Osteoblast (primary cell): ENCODE results near the gene OGDH. TPM values are rescaled to one million over a fixed set of nuclear protein-coding genes. Genes with fewer than 3 reads are reported as not detected.
"Not testable (repeated sequence)": the region's sequence is repeated elsewhere in the genome, so short reads cannot be mapped to it uniquely, and the experiment has no call there.

Source experiments
- DNase-seq: peaks from one replicate; pipeline ENCODE4 v3.0.0; 2011; ENCODE audit warnings: low spot score, mixed read lengths; ENCODE audit not compliant: insufficient read length; ENCODE audit errors: missing footprints
- H2AFZ ChIP-seq: 2 replicates; pipeline ENCODE4 v1.6.0; 2011; ENCODE audit warnings: mild to moderate bottlenecking, low read length
- H3K27ac ChIP-seq: 2 replicates; pipeline ENCODE4 v1.5.1; 2011; ENCODE audit warnings: mild to moderate bottlenecking, low read depth, low read length, moderate library complexity
- H3K27me3 ChIP-seq: 2 replicates; pipeline ENCODE4 v1.6.0; 2012; ENCODE audit warnings: mild to moderate bottlenecking, control low read depth, inconsistent platforms, low read length, moderate library complexity; ENCODE audit not compliant: insufficient read depth
- H3K36me3 ChIP-seq: 2 replicates; pipeline ENCODE4 v1.5.1; 2011; ENCODE audit warnings: mild to moderate bottlenecking, low read length, control low read depth, moderate library complexity; ENCODE audit not compliant: insufficient read depth
- H3K4me1 ChIP-seq: 2 replicates; pipeline ENCODE4 v1.5.1; 2011; ENCODE audit warnings: mild to moderate bottlenecking, low read length, control low read depth, moderate library complexity; ENCODE audit not compliant: insufficient read depth
- H3K4me2 ChIP-seq: 2 replicates; pipeline ENCODE4 v1.6.0; 2011; ENCODE audit warnings: mild to moderate bottlenecking, low read length; ENCODE audit not compliant: insufficient read depth
- H3K4me3 ChIP-seq: fragments of 200-600 bp; sonication (generic); 3 replicates; pipeline ENCODE4 v1.5.1; 2012; ENCODE audit warnings: mild to moderate bottlenecking, low read length, inconsistent platforms; ENCODE audit not compliant: insufficient read depth
- H3K79me2 ChIP-seq: 2 replicates; pipeline ENCODE4 v1.6.0; 2012; ENCODE audit warnings: mild to moderate bottlenecking, low read length, control low read depth, inconsistent platforms; ENCODE audit not compliant: insufficient read depth
- H3K9me3 ChIP-seq: 2 replicates; pipeline ENCODE4 v1.5.1; 2011; ENCODE audit warnings: low read depth, low read length, control low read depth
- H4K20me1 ChIP-seq: 2 replicates; pipeline ENCODE4 v1.6.0; 2012; ENCODE audit warnings: mild to moderate bottlenecking, low read length, control low read depth; ENCODE audit not compliant: insufficient read depth
- CTCF ChIP-seq: IDR thresholded peaks from 2 replicates; pipeline ENCODE4 v1.5.1; 2011; ENCODE audit warnings: mild to moderate bottlenecking, low read depth, low read length, moderate library complexity; ENCODE audit errors: extremely low read depth
- total RNA-seq: library from RNA; depleted of rRNA; stranded (reverse); fragments of >200 nt; gene quantifications from 2 replicates; pipeline ENCODE4 v1.2.3, GENCODE V29; 2012

The OGDH gene
- total RNA-seq, 1 donor = 64.4 TPM

GRCh38 chr7:44724276-44724675 is 117.8 kb downstream of the OGDH start:
- H3K27me3 ChIP-seq = no peaks in the 10 kb centered on the region
- H4K20me1 ChIP-seq = no peaks in the 10 kb centered on the region
- peaks cover 15% of the 10 kb centered on the region for H3K4me1 ChIP-seq
- H3K36me3 ChIP-seq = no peaks in the 10 kb centered on the region
- H2AFZ ChIP-seq = no peak overlapping the region
- no peak for DNase-seq
- no peak overlapping the region for H3K4me3 ChIP-seq
- H3K27ac ChIP-seq = no peak overlapping the region
- TF ChIP-seq CTCF = no peak
- H3K79me2 ChIP-seq = no peaks in the 10 kb centered on the region
- no peak overlapping the region for H3K4me2 ChIP-seq
- no peaks in the 10 kb centered on the region for H3K9me3 ChIP-seq

- peak overlapping the region; percentile 91 for H3K27ac ChIP-seq
- not testable (repeated sequence) for H4K20me1 ChIP-seq, H3K79me2 ChIP-seq, H3K27me3 ChIP-seq, H3K4me2 ChIP-seq, H3K36me3 ChIP-seq, DNase-seq, H3K9me3 ChIP-seq, H2AFZ ChIP-seq, H3K4me3 ChIP-seq
- H3K4me1 ChIP-seq = peaks cover 15% of the 10 kb centered on the region
Observed at GRCh38 chr7:44726250-44726649, 119.8 kb downstream of the OGDH start.

DNA sequence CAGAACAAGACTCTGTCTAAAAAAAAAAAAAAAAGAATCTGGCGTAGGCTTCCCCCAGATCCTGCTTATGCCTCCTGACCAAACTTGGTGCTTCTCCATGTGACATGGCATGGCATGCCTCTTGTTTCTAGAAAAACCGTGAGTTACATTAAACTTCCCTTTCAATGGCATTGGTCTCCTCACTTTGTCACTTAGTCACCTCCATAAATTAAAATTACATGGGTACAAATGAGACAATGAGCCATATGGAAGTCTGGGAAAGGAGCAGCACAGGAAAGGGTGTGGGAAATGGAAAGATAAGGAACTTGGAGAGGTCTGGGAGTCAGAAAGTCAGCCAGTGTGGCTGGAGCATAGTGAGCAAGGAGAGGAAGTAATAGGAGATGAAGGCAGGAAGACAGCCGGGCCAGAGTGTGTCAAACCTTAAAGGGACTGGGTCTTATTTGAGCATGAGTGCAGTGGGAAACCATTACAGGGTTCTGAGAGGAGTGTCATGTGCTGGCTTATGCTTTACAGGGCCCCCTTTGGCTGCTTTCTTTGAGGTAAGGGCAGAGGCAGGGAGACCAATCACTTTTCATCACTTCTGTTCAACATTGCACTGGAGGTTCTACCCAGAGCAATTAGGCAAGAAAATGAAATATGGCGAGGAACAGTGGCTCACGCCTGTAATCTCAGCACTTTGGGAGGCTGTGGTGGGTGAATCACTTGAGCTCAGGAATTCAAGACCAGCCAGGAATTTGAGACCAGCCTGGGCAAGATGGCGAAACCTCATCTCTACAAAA is 120.9 kb downstream of the OGDH start:
- peak; percentile 77 for DNase-seq
- H3K27me3 ChIP-seq = no peaks in the 10 kb centered on the region
- peak overlapping the region; percentile 68 for H2AFZ ChIP-seq
- H3K79me2 ChIP-seq = no peaks in the 10 kb centered on the region
- TF ChIP-seq CTCF = no peak
- H3K4me3 ChIP-seq = no peak overlapping the region
- H3K36me3 ChIP-seq = no peaks in the 10 kb centered on the region
- no peaks in the 10 kb centered on the region for H4K20me1 ChIP-seq
- H3K9me3 ChIP-seq = no peaks in the 10 kb centered on the region
- H3K27ac ChIP-seq = peak overlapping the region; percentile 91
- peaks cover 15% of the 10 kb centered on the region for H3K4me1 ChIP-seq
- H3K4me2 ChIP-seq = peak overlapping the region; percentile 45

- H2AFZ ChIP-seq = no peak overlapping the region
- DNase-seq = no peak
- H4K20me1 ChIP-seq = no peaks in the 10 kb centered on the region
- H3K79me2 ChIP-seq = no peaks in the 10 kb centered on the region
- no peak overlapping the region for H3K4me3 ChIP-seq
- no peaks in the 10 kb centered on the region for H3K9me3 ChIP-seq
- peak overlapping the region; percentile 45 for H3K4me2 ChIP-seq
- peak overlapping the region; percentile 91 for H3K27ac ChIP-seq
- no peaks in the 10 kb centered on the region for H3K27me3 ChIP-seq
- H3K36me3 ChIP-seq = no peaks in the 10 kb centered on the region
- TF ChIP-seq CTCF = no peak
- H3K4me1 ChIP-seq = peaks cover 15% of the 10 kb centered on the region
Observed at GRCh38 chr7:44727937-44728262, 121.5 kb downstream of the OGDH start.
